GM18909 (cell line): ENCODE results near the gene GCC1.
"Not testable (repeated sequence)": the region's sequence is repeated elsewhere in the genome, so short reads cannot be mapped to it uniquely, and the experiment has no call there.

ENCODE experiments used
- ATAC-seq: cut with Tn5 transposase; IDR thresholded peaks from one replicate; pipeline ENCODE4 v1.9.1; 2021; ENCODE audit warnings: mild to moderate bottlenecking; ENCODE audit not compliant: unreplicated experiment, poor library complexity

The GCC1 gene

DNA sequence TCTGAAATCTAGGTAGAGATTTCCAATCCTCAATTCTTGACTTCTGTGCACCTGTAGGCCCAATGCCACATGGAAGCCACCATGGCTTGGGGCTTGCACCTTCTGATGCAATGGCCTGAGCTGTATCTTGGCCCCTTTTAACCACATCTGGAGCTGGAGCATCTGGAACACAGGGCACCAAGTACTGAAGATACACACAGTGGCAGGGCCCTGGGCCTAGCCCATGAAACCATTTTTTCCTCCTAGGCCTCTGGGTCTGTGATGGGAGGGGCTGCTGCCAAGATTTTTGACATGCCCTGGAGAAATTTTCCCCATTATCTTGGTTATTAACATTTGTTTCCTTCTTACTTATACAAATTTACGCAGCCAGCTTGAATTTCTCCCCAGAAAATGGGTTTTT is 39.1 kb downstream of the GCC1 start:
- ATAC-seq: no peak

DNA sequence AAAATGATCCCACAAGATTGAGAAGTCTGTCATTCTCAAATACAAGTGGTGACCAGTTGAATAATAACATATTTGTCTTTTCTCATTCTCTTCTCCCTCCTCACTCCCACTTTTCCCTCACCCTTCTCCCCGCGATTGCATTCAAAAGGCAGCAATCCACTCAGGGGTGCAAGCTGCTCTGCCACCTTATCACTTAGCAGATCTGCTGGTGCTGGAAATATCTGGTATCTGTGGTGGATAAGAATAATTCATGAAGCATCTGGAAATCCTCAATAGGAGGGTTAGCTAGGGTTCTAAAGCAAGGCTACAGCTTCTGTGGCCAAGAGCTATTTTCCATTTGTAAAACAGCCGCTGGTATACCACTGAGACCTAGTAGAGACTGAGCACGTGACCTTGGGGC is 43.8 kb downstream of the GCC1 start:
- no peak for ATAC-seq

DNA sequence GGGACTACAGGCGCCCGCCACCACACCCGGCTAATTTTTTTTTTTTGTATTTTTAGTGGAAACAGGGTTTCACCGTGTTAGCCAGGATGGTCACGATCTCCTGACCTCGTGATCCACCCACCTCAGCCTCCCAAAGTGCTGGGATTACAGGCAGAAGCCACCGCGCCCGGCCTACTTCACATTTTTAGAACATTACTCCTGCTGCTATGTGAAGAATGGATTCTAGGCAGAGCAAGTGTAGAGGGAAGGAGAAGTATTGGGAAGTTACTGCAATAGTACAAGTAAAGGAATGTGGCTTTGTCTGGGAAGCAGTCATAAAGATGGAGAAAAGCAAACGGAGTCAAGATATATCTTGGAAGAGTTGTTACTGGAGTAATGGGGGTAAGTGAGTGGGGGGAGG is 44.9 kb downstream of the GCC1 start:
- ATAC-seq: not testable (repeated sequence)

DNA sequence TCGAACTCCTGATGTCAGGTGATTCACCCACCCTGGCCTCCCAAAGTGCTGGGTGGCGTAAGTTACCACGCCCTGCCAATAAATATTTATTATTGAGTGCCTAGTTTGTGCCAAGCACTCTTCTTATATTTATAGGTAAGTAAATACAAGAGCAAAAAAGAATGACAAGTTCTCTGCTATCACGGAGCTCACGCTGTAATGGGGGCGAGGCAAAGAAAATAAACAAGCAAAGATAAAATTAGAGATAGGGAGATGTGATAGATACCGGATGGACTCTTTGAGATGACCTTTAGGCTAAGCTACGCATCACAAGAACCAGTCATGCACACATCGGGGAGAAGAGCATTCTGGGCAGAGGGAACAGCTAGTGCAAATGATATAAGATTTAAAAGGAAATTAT is 46.3 kb downstream of the GCC1 start:
- ATAC-seq: no peak

DNA sequence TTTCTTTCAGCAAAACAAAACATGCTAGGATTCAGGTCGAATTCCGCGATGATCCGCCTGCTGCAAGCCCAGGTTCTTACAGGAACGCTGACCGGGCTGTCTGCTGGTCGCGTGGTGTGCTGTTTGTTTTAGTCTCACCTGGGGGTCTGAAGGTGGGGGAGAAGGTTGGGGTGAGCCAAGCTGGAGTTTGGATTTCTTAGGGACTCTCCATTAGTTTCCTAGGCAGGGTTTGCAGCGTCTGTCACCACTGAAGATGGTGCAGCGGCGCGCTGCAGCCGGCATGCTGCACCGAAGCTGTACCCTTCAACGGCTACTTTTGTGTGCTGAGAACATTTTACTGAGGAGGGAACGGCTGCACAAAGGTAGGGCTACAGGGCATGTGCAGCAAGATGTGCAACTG is 48.7 kb downstream of the GCC1 start:
- ATAC-seq: no peak

- ATAC-seq: no peak
Observed at GRCh38 chr7:127536394-127536691, 49.1 kb downstream of the GCC1 start.

DNA sequence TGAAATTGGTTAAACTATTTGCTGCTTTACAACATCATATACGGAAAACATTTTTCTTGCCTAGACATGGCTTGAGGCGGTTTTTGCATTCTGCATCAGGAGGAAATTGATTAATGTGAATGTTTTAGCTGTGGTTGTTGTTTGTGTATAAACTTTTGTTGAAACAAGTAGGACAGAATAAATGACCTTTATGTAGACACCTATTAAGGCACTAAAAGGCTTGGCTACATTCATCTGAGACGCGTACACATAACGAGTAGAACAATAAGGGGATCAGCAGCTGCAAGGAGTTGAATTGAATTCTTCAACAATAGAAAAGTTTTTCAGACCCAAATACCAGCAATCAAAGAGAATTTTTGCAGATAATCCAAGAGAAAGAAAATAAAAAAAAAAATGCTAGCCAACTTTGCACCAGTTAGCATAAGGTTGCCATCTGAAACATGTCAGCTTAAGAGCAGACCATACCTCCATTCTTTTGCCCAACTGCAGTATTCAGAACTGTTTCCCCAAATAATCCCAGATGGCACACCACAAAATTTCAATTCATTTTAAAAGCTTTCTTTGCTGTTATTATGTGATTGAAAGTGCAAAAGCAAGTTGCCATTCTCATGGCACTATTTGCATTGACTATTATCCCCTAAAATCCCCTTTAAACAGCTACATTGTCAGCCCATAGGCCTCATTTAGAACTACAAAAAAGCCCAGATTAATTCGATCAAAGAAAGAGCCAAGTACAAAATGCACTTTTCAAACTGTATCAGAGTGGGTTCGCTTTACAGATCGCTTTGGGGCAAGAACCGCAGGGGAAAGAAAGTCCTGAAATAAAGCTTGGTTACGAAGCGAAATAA is 49.6 kb downstream of the GCC1 start:
- ATAC-seq: no peak

- ATAC-seq: no peak
Observed at GRCh38 chr7:127534636-127535035, 50.8 kb downstream of the GCC1 start.

- ATAC-seq: no peak
Observed at GRCh38 chr7:127532736-127533135, 52.7 kb downstream of the GCC1 start.

DNA sequence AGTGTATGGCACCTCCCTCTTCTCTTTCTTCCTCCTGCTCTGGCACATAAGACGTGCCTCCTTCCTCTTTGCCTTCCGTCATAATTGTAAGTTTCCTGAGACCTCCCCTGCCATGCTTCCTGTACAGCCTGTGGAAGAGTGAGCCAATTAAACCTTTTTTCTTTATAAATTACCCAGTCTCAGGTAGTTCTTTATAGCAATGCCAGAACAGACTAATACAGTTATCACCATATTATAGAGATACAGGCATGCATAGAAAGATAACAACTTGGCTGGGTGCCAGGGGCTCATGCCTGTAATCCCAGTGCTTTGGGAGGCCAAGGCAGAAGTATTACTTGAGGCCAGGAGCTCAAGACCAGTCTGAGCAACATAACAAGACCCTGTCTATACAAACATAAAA is 53.2 kb downstream of the GCC1 start:
- no peak for ATAC-seq
